ENCODE data around the gene SLIT3. TPM values are rescaled to one million over a fixed set of nuclear protein-coding genes. Genes with fewer than 3 reads are reported as not detected.

SLIT3 gene
- total and polyA plus RNA-seq, 4 experiments from 2014 or later, result not detected

GRCh38 chr5:169029661-169030274 lies 271.2 kb downstream of the SLIT3 start:
- H3K27me3 Mint-ChIP-seq, result peaks cover 6 to 10% of the 10 kb centered on the region in 2 donors
- no peak overlapping the region for H3K4me3 Mint-ChIP-seq
- H3K9me3 Mint-ChIP-seq, result peaks cover 0 to 12% (median 1%) of the 10 kb centered on the region in 8 donors
- DNase-seq, result no peak
- Histone ChIP-seq H3K4me1 (ENCODE audit: insufficient read depth, low read length) (no peaks in the 10 kb centered on the region), H3K4me3 (ENCODE audit: low read length in 2 of 2) (no peak overlapping the region), H3K36me3 (ENCODE audit: insufficient read depth, low read length) (no peaks in the 10 kb centered on the region), H3K9me3 (ENCODE audit: control insufficient read depth in 1 of 2, low read length in 2 of 2) (no peaks in the 10 kb centered on the region), H3K27me3 (ENCODE audit: insufficient read depth, low read length) (no peaks in the 10 kb centered on the region), H3K27ac (ENCODE audit: low read depth, low read length) (no peak overlapping the region)
- H3K36me3 Mint-ChIP-seq, result no peaks in the 10 kb centered on the region
- intact Hi-C loops (cut with micrococcal nuclease), result no loop called here
- POLR2A ChIA-PET (ENCODE audit: partially characterized antibody), result no interaction called here
- CTCF ChIA-PET (ENCODE audit: partially characterized antibody), result no interaction called here
- H3K4me1 Mint-ChIP-seq, result no peaks in the 10 kb centered on the region
- no peak overlapping the region for H3K27ac Mint-ChIP-seq

- Mint-ChIP-seq H3K4me1 (no peaks in the 10 kb centered on the region), H3K27ac (no peak overlapping the region), H3K9me3 (peaks cover 0 to 8% (median 0%) of the 10 kb centered on the region in 8 donors), H3K4me3 (no peak overlapping the region), H3K36me3 (no peaks in the 10 kb centered on the region), H3K27me3 (peaks cover 4 to 14% of the 10 kb centered on the region in 2 donors)
- intact Hi-C loops (cut with micrococcal nuclease), result no loop called here
- no peaks in the 10 kb centered on the region for H3K4me1 ChIP-seq (ENCODE audit: insufficient read depth, low read length)
- ChIA-PET CTCF (ENCODE audit: partially characterized antibody) (no interaction called here), POLR2A (ENCODE audit: partially characterized antibody) (no interaction called here)
- no peak overlapping the region for H3K4me3 ChIP-seq (ENCODE audit: low read length in 2 of 2)
- H3K36me3 ChIP-seq (ENCODE audit: insufficient read depth, low read length), result no peaks in the 10 kb centered on the region
- no peak for DNase-seq
- H3K27ac ChIP-seq (ENCODE audit: low read depth, low read length), result no peak overlapping the region
- H3K9me3 ChIP-seq (ENCODE audit: control insufficient read depth in 1 of 2, low read length in 2 of 2), result no peaks in the 10 kb centered on the region
- H3K27me3 ChIP-seq (ENCODE audit: insufficient read depth, low read length), result no peaks in the 10 kb centered on the region
These were observed 271.9 kb downstream of the SLIT3 start for GRCh38 chr5:169029037-169029436.

GRCh38 chr5:169027501-169028061 lies 273.4 kb downstream of the SLIT3 start:
- H3K4me1 Mint-ChIP-seq, result no peaks in the 10 kb centered on the region
- no peak overlapping the region for H3K27ac Mint-ChIP-seq
- no peak overlapping the region for H3K4me3 ChIP-seq (ENCODE audit: low read length in 2 of 2)
- no peaks in the 10 kb centered on the region for H3K36me3 ChIP-seq (ENCODE audit: insufficient read depth, low read length)
- no peak overlapping the region for H3K27ac ChIP-seq (ENCODE audit: low read depth, low read length)
- DNase-seq, result no peak
- no peaks in the 10 kb centered on the region for H3K27me3 ChIP-seq (ENCODE audit: insufficient read depth, low read length)
- CTCF ChIA-PET (ENCODE audit: partially characterized antibody), result no interaction called here
- H3K4me1 ChIP-seq (ENCODE audit: insufficient read depth, low read length), result no peaks in the 10 kb centered on the region
- peaks cover 6 to 14% of the 10 kb centered on the region in 2 donors for H3K27me3 Mint-ChIP-seq
- no peaks in the 10 kb centered on the region for H3K36me3 Mint-ChIP-seq
- H3K9me3 Mint-ChIP-seq, result peaks cover 0 to 4% (median 0%) of the 10 kb centered on the region in 8 donors
- intact Hi-C loops (cut with micrococcal nuclease), result no loop called here
- POLR2A ChIA-PET (ENCODE audit: partially characterized antibody), result no interaction called here
- no peaks in the 10 kb centered on the region for H3K9me3 ChIP-seq (ENCODE audit: control insufficient read depth in 1 of 2, low read length in 2 of 2)
- H3K4me3 Mint-ChIP-seq, result no peak overlapping the region

- peaks cover 0 to 4% (median 0%) of the 10 kb centered on the region in 8 donors for H3K9me3 Mint-ChIP-seq
- H3K27me3 Mint-ChIP-seq, result peaks cover 6 to 16% of the 10 kb centered on the region in 2 donors
- no peaks in the 10 kb centered on the region for H3K9me3 ChIP-seq (ENCODE audit: control insufficient read depth in 1 of 2, low read length in 2 of 2)
- no peak for DNase-seq
- intact Hi-C loops (cut with micrococcal nuclease), result no loop called here
- H3K4me3 Mint-ChIP-seq, result no peak overlapping the region
- H3K27ac Mint-ChIP-seq, result no peak overlapping the region
- no peak overlapping the region for H3K27ac ChIP-seq (ENCODE audit: low read depth, low read length)
- H3K27me3 ChIP-seq (ENCODE audit: insufficient read depth, low read length), result no peaks in the 10 kb centered on the region
- H3K4me1 Mint-ChIP-seq, result no peaks in the 10 kb centered on the region
- no peaks in the 10 kb centered on the region for H3K4me1 ChIP-seq (ENCODE audit: insufficient read depth, low read length)
- H3K36me3 ChIP-seq (ENCODE audit: insufficient read depth, low read length), result no peaks in the 10 kb centered on the region
- H3K4me3 ChIP-seq (ENCODE audit: low read length in 2 of 2), result no peak overlapping the region
- POLR2A ChIA-PET (ENCODE audit: partially characterized antibody), result no interaction called here
- no peaks in the 10 kb centered on the region for H3K36me3 Mint-ChIP-seq
- CTCF ChIA-PET (ENCODE audit: partially characterized antibody), result no interaction called here
These were observed 275.4 kb downstream of the SLIT3 start for GRCh38 chr5:169025491-169025890.

GRCh38 chr5:169024421-169024820 lies 276.5 kb downstream of the SLIT3 start:
- Histone ChIP-seq H3K27me3 (ENCODE audit: insufficient read depth, low read length) (no peaks in the 10 kb centered on the region), H3K27ac (ENCODE audit: low read depth, low read length) (no peak overlapping the region), H3K4me1 (ENCODE audit: insufficient read depth, low read length) (no peaks in the 10 kb centered on the region), H3K36me3 (ENCODE audit: insufficient read depth, low read length) (no peaks in the 10 kb centered on the region), H3K9me3 (ENCODE audit: control insufficient read depth in 1 of 2, low read length in 2 of 2) (no peaks in the 10 kb centered on the region), H3K4me3 (ENCODE audit: low read length in 2 of 2) (no peak overlapping the region)
- CTCF ChIA-PET (ENCODE audit: partially characterized antibody), result no interaction called here
- intact Hi-C loops (cut with micrococcal nuclease), result no loop called here
- no peak overlapping the region for H3K4me3 Mint-ChIP-seq
- H3K4me1 Mint-ChIP-seq, result no peaks in the 10 kb centered on the region
- H3K36me3 Mint-ChIP-seq, result no peaks in the 10 kb centered on the region
- no peak for DNase-seq
- no peak overlapping the region for H3K27ac Mint-ChIP-seq
- H3K27me3 Mint-ChIP-seq, result peaks cover 6 to 12% of the 10 kb centered on the region in 2 donors
- POLR2A ChIA-PET (ENCODE audit: partially characterized antibody), result no interaction called here
- peaks cover 0 to 4% (median 0%) of the 10 kb centered on the region in 8 donors for H3K9me3 Mint-ChIP-seq

- Mint-ChIP-seq H3K36me3 (no peaks in the 10 kb centered on the region), H3K27ac (no peak overlapping the region), H3K27me3 (peaks cover 6 to 7% of the 10 kb centered on the region in 2 donors), H3K4me3 (no peak overlapping the region), H3K4me1 (no peaks in the 10 kb centered on the region), H3K9me3 (peaks cover 0 to 4% (median 0%) of the 10 kb centered on the region in 8 donors)
- Histone ChIP-seq H3K27me3 (ENCODE audit: insufficient read depth, low read length) (no peaks in the 10 kb centered on the region), H3K4me1 (ENCODE audit: insufficient read depth, low read length) (no peaks in the 10 kb centered on the region), H3K9me3 (ENCODE audit: control insufficient read depth in 1 of 2, low read length in 2 of 2) (no peaks in the 10 kb centered on the region), H3K4me3 (ENCODE audit: low read length in 2 of 2) (no peak overlapping the region), H3K27ac (ENCODE audit: low read depth, low read length) (no peak overlapping the region), H3K36me3 (ENCODE audit: insufficient read depth, low read length) (no peaks in the 10 kb centered on the region)
- DNase-seq, result no peak
- ChIA-PET POLR2A (ENCODE audit: partially characterized antibody) (no interaction called here), CTCF (ENCODE audit: partially characterized antibody) (interaction anchor here (0.6 to 1.6 kb wide), 2 partner anchors 36 to 71 kb away, joined by 3 read pairs; no protein-coding TSS in a partner anchor)
- intact Hi-C loops (cut with micrococcal nuclease), result no loop called here
These were observed 278.2 kb downstream of the SLIT3 start for GRCh38 chr5:169022718-169023117.

GRCh38 chr5:169020102-169020501 lies 280.8 kb downstream of the SLIT3 start:
- no peak overlapping the region for H3K27ac ChIP-seq (ENCODE audit: low read depth, low read length)
- Mint-ChIP-seq H3K4me3 (no peak overlapping the region), H3K27ac (no peak overlapping the region), H3K27me3 (peaks cover 6 to 10% of the 10 kb centered on the region in 2 donors), H3K4me1 (no peaks in the 10 kb centered on the region), H3K36me3 (no peaks in the 10 kb centered on the region), H3K9me3 (peaks cover 0 to 2% (median 0%) of the 10 kb centered on the region in 8 donors)
- intact Hi-C loops (cut with micrococcal nuclease), result no loop called here
- H3K4me3 ChIP-seq (ENCODE audit: low read length in 2 of 2), result no peak overlapping the region
- no peaks in the 10 kb centered on the region for H3K9me3 ChIP-seq (ENCODE audit: control insufficient read depth in 1 of 2, low read length in 2 of 2)
- POLR2A ChIA-PET (ENCODE audit: partially characterized antibody), result no interaction called here
- no peak for DNase-seq
- no peaks in the 10 kb centered on the region for H3K27me3 ChIP-seq (ENCODE audit: insufficient read depth, low read length)
- H3K4me1 ChIP-seq (ENCODE audit: insufficient read depth, low read length), result no peaks in the 10 kb centered on the region
- H3K36me3 ChIP-seq (ENCODE audit: insufficient read depth, low read length), result no peaks in the 10 kb centered on the region
- CTCF ChIA-PET (ENCODE audit: partially characterized antibody), result no interaction called here

Data from CD4-positive, alpha-beta memory T cell (primary cell).